T-helper 1 cell treated with Interleukin-12 subunit alpha and Interleukin-12 subunit beta and Interleukin-4 antibody, amounts not matched to agents 30 ng/mL and 1 ng/mL, for 36 hours (primary cell): ENCODE measurements around the gene FANCL. TPM values are rescaled to one million over a fixed set of nuclear protein-coding genes. Genes with fewer than 3 reads are reported as not detected.
"Not testable (repeated sequence)": the region's sequence is repeated elsewhere in the genome, so short reads cannot be mapped to it uniquely, and the experiment has no call there.

Experiments
- intact Hi-C: fragments of 100-400 bp; cut with micrococcal nuclease; formaldehyde crosslinking; loops from one replicate; pipeline ENCODE4 v1.15.1; 2024
- total RNA-seq: library from RNA; stranded (reverse); gene quantifications from 2 replicates; pipeline ENCODE4 v1.2.3, GENCODE V29; 2022

The FANCL gene
- 12.2 and 12.5 TPM in 2 replicates for total RNA-seq

GRCh38 chr2:58240670-58241545 lies at the start of gene FANCL:
TSS of gene FANCL (minus strand) at chr2:58241325. CDS start at chr2:58241313, 12 bp downstream.
- intact Hi-C loops, result loop anchor here (1.0 to 5.0 kb wide), 2 partner anchors 195 to 334 kb away; partner anchors contain the start of gene VRK2

- intact Hi-C loops, result no loop called here
Measured at GRCh38 chr2:58289029-58289428, 47.9 kb upstream of the FANCL start.

- intact Hi-C loops, result no loop called here
Measured at GRCh38 chr2:58283931-58284330, 42.8 kb upstream of the FANCL start.

- intact Hi-C loops, result not testable (repeated sequence)
Measured at GRCh38 chr2:58275144-58275543, 34.0 kb upstream of the FANCL start.

- intact Hi-C loops, result no loop called here
Measured at GRCh38 chr2:58271826-58272225, 30.7 kb upstream of the FANCL start.

- intact Hi-C loops, result no loop called here
Measured at GRCh38 chr2:58268685-58269084, 27.6 kb upstream of the FANCL start.

- intact Hi-C loops, result no loop called here
Measured at GRCh38 chr2:58266211-58266610, 25.1 kb upstream of the FANCL start.

- intact Hi-C loops, result no loop called here
Measured at GRCh38 chr2:58261209-58261608, 20.1 kb upstream of the FANCL start.

- intact Hi-C loops, result not testable (repeated sequence)
Measured at GRCh38 chr2:58258456-58258855, 17.3 kb upstream of the FANCL start.

GRCh38 chr2:58251331-58252201 lies 10.4 kb upstream of the FANCL start:
- intact Hi-C loops, result not testable (repeated sequence)

GRCh38 chr2:58241546-58241864 lies 380 bp upstream of the FANCL start:
- intact Hi-C loops, result loop anchor here (1.0 to 5.0 kb wide), 2 partner anchors 195 to 334 kb away; partner anchors contain the start of gene VRK2

- intact Hi-C loops, result no loop called here
Measured at GRCh38 chr2:58239243-58239925, 1.7 kb downstream of the FANCL start.

GRCh38 chr2:58237741-58238140 lies 3.4 kb downstream of the FANCL start:
- intact Hi-C loops, result no loop called here

GRCh38 chr2:58235984-58236383 lies 5.1 kb downstream of the FANCL start:
- intact Hi-C loops, result no loop called here

GRCh38 chr2:58235170-58235569 lies 6.0 kb downstream of the FANCL start:
- intact Hi-C loops, result no loop called here

- intact Hi-C loops, result no loop called here
Measured at GRCh38 chr2:58228299-58228698, 12.8 kb downstream of the FANCL start.

- intact Hi-C loops, result no loop called here
Measured at GRCh38 chr2:58227171-58227917, 13.8 kb downstream of the FANCL start.

GRCh38 chr2:58221909-58222308 lies 19.2 kb downstream of the FANCL start:
- intact Hi-C loops, result no loop called here

GRCh38 chr2:58215429-58215828 lies 25.7 kb downstream of the FANCL start:
- intact Hi-C loops, result no loop called here

GRCh38 chr2:58210951-58211568 lies 30.1 kb downstream of the FANCL start:
- intact Hi-C loops, result not testable (repeated sequence)
